IMR-90 (cell line): ENCODE results near the gene EYS.

Experiments
- CEBPB ChIP-seq: IDR thresholded peaks from 2 replicates; pipeline ENCODE4 v1.6.1; 2012; ENCODE audit warnings: low read depth, low read length, improper control_type of control experiment
- TF ChIP-seq, protein P1 (sequence below): conservative IDR thresholded peaks from 2 replicates; pipeline ENCODE4 v1.5.1; 2012; ENCODE audit warnings: mild to moderate bottlenecking, low read depth, low read length, improper control_type of control experiment

DNA sequence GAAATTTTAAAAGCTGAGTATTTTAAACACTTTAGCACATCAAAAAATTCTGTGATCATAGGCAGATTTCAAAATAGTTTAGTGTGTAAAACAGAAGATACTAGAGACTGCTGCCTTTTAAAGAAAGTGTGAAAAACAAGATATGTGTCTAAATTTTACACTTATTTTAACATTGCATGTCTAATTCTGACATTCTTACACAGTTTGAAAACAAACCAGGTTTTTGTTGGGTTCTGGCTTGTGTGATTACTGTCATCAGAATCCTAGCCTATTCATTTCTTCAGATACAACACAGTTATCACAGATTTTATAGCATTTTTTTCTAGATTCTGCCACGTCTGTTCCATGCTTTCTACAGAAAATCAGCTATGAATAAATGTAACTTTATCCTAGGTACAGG, 257.1 kb downstream of the EYS start:
- TF ChIP-seq CEBPB, result no peak
- TF ChIP-seq, protein P1, sequence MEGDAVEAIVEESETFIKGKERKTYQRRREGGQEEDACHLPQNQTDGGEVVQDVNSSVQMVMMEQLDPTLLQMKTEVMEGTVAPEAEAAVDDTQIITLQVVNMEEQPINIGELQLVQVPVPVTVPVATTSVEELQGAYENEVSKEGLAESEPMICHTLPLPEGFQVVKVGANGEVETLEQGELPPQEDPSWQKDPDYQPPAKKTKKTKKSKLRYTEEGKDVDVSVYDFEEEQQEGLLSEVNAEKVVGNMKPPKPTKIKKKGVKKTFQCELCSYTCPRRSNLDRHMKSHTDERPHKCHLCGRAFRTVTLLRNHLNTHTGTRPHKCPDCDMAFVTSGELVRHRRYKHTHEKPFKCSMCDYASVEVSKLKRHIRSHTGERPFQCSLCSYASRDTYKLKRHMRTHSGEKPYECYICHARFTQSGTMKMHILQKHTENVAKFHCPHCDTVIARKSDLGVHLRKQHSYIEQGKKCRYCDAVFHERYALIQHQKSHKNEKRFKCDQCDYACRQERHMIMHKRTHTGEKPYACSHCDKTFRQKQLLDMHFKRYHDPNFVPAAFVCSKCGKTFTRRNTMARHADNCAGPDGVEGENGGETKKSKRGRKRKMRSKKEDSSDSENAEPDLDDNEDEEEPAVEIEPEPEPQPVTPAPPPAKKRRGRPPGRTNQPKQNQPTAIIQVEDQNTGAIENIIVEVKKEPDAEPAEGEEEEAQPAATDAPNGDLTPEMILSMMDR, result no peak
